Measurements from ENCODE around the gene PCBP3. TPM values are rescaled to one million over a fixed set of nuclear protein-coding genes. Genes with fewer than 3 reads are reported as not detected.
"Not testable (repeated sequence)": the region's sequence is repeated elsewhere in the genome, so short reads cannot be mapped to it uniquely, and the experiment has no call there.

PCBP3 gene
- total RNA-seq, 4 donors from 2014 or later = 0.99 to 7.0 (median 2.5) TPM; not detected in 1

DNA sequence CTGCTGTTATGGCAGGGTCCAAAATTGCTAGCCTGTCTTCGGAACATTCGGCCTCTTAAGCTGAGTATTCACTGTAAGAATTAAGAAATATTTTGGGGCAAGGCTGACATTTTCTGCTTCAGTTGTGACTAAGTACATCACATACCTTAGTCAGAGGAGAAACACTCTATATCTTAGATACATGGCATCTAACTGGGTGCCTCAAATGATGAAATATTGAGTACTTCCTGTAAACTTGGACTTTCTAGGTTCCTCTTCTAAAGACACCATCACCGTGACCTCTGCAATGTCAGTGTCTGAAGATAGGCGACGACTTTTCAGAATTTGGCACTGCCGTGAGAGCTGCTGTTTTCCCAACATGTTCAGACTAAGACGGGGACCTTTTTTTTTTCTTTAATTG lies 65.6 kb downstream of the PCBP3 start:
- WGBS, 2 donors = 82 to 84% methylated on average over 7 of the region's 7 CpGs
- intact Hi-C loops (cut with DNase I; ENCODE audit: low total_unique reads) = no loop called here
- TF ChIP-seq POLR2A (IDR thresholded peaks at IDR 0.05) = no peak
- TF ChIP-seq, protein P1, sequence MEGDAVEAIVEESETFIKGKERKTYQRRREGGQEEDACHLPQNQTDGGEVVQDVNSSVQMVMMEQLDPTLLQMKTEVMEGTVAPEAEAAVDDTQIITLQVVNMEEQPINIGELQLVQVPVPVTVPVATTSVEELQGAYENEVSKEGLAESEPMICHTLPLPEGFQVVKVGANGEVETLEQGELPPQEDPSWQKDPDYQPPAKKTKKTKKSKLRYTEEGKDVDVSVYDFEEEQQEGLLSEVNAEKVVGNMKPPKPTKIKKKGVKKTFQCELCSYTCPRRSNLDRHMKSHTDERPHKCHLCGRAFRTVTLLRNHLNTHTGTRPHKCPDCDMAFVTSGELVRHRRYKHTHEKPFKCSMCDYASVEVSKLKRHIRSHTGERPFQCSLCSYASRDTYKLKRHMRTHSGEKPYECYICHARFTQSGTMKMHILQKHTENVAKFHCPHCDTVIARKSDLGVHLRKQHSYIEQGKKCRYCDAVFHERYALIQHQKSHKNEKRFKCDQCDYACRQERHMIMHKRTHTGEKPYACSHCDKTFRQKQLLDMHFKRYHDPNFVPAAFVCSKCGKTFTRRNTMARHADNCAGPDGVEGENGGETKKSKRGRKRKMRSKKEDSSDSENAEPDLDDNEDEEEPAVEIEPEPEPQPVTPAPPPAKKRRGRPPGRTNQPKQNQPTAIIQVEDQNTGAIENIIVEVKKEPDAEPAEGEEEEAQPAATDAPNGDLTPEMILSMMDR (IDR thresholded peaks at IDR 0.05) = no peak
- no peak for DNase-seq (ENCODE audit: low spot score in 2 of 2)
- H3K4me3 ChIP-seq (ENCODE audit: low read depth, poor library complexity, severe bottlenecking) = no peak overlapping the region

DNA sequence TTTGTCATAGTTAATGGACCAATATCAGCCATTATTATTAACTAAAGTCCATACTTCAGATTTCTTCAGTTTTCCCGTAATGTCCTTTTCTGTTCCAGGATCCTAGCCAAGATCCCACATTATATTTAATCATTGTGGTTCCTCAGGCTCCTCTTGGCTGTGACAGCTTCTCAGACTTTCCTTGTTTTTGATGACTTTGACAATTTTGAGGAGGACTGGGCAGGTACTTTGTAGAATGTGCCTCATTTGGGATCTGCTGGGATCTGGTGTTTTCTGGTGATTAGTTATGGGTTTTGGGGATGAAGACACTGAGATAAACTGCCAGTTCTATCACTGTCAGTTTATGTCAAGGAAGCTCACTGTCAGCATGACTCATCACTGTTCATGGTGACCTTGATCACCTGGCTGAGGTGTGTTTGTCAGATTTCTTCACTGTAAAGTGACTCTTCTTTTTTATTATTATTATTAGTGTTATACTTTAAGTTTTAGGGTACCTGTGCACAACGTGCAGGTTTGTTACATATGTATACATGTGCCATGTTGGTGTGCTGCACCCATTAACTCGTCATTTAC lies 66.3 kb downstream of the PCBP3 start:
- no peak for DNase-seq (ENCODE audit: low spot score in 2 of 2)
- TF ChIP-seq POLR2A (IDR thresholded peaks at IDR 0.05) = no peak
- TF ChIP-seq, protein P1 (IDR thresholded peaks at IDR 0.05) = no peak
- H3K4me3 ChIP-seq (ENCODE audit: low read depth, poor library complexity, severe bottlenecking) = no peak overlapping the region
- intact Hi-C loops (cut with DNase I; ENCODE audit: low total_unique reads) = no loop called here
- WGBS, 2 donors = 86 to 87% methylated on average over 3 of the region's 3 CpGs

DNA sequence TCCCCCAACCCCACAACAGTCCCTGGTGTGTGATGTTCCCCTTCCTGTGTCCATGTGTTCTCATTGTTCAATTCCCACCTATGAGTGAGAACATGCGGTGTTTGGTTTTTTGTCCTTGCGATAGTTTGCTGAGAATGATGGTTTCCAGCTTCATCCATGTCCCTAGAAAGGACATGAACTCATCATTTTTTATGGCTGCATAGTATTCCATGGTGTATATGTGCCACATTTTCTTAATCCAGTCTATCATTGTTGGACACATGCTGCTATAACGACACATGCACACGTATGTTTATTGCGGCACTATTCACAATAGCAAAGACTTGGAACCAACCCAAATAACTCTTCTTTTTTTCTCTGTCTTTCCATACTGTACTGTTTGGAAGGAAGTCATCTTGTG lies 66.8 kb downstream of the PCBP3 start:
- intact Hi-C loops (cut with DNase I; ENCODE audit: low total_unique reads); DNase-seq (ENCODE audit: low spot score in 2 of 2); H3K4me3 ChIP-seq (ENCODE audit: low read depth, poor library complexity, severe bottlenecking): not testable (repeated sequence)
- 93 to 95% methylated on average over 5 of the region's 5 CpGs for WGBS, 2 donors

DNA sequence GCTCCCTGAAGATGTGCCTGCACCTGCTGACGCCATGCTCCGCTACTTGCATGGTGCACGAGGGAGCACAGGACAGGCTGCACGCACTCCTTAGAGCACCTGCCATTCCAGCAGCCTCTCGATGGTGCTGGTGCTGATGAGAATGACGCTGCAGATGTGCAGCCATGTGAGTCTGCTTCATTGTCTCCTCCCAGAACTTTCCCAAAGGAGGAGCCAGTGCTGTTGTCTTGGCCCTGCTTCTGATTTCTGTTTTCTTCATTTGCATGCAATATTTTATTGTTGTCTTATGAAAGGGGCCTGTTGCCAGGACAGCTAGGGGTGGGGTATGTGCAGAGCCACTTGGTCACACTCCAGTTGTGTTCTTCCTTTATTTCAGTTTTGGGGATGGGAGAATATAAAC lies 70.1 kb downstream of the PCBP3 start:
- 83 to 85% methylated on average over 6 of the region's 6 CpGs for WGBS, 2 donors
- intact Hi-C loops (cut with DNase I; ENCODE audit: low total_unique reads) = no loop called here
- TF ChIP-seq, protein P1 (IDR thresholded peaks at IDR 0.05) = no peak
- no peak for TF ChIP-seq POLR2A (IDR thresholded peaks at IDR 0.05)
- no peak overlapping the region for H3K4me3 ChIP-seq (ENCODE audit: low read depth, poor library complexity, severe bottlenecking)
- no peak for DNase-seq (ENCODE audit: low spot score in 2 of 2)

DNA sequence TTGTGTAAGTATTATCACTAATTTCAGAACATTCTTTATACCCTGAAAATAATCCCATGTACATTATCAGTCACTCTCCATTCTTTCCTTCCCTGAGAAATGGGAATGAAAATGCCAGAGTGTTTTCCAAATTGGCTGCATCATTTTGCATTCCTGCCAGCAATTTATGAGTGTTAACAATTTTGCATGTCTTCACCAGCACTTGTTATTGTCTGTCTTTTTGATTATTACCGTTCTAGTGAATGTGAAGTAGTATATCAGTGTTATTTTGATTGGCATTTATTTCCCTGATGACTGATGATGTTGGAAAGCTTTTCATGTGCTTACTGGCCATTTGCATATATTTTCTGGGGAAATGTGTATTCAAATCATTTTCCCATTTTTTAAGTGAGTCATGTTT lies 71.9 kb downstream of the PCBP3 start:
- intact Hi-C loops (cut with DNase I; ENCODE audit: low total_unique reads) = no loop called here
- no peak overlapping the region for H3K4me3 ChIP-seq (ENCODE audit: low read depth, poor library complexity, severe bottlenecking)
- no peak for DNase-seq (ENCODE audit: low spot score in 2 of 2)
- TF ChIP-seq POLR2A (IDR thresholded peaks at IDR 0.05) = no peak
- TF ChIP-seq, protein P1 (IDR thresholded peaks at IDR 0.05) = no peak
- WGBS, 2 donors = 26 to 38% methylated on average over 1 of the region's 1 CpG

DNA sequence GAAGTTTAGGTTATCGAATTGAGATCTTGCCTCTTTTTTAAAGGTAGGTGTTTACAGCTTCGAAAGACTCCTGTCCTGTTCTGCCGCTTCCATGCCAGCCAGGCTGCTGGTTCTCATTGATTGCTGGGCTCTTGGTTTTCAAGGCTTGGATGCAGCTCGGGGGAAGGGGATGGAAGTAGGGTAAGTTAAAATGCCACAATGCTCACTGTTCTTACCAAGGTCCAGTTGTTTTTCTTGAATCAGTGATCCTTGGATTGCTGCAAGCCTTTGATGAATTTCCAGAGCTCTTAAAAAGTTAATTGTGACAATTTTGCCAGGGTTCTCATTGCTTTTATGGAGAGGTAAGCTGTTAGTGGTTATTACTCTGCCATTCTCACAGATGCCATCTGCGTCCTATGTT lies 74.9 kb downstream of the PCBP3 start:
- WGBS, 2 donors = 89 to 92% methylated on average over 5 of the region's 5 CpGs
- DNase-seq (ENCODE audit: low spot score in 2 of 2) = no peak
- no peak overlapping the region for H3K4me3 ChIP-seq (ENCODE audit: low read depth, poor library complexity, severe bottlenecking)
- no peak for TF ChIP-seq POLR2A (IDR thresholded peaks at IDR 0.05)
- TF ChIP-seq, protein P1 (IDR thresholded peaks at IDR 0.05) = no peak
- intact Hi-C loops (cut with DNase I; ENCODE audit: low total_unique reads) = no loop called here

Data from lower leg skin (tissue), 4 donors.